WTC11 (cell line): Measurements from ENCODE around the gene AP3M1.

Experiments used
- ATF1 ChIP-seq: sonication (generic); formaldehyde crosslinking; IDR thresholded peaks from 2 replicates; pipeline ENCODE4 v1.8.1; 2023; ENCODE audit warnings: mild to moderate bottlenecking, moderate library complexity, missing genetic modification reagents
- CREB1 ChIP-seq: sonication (generic); formaldehyde crosslinking; IDR thresholded peaks from 2 replicates; pipeline ENCODE4 v1.8.0; 2023; ENCODE audit warnings: mild to moderate bottlenecking, missing genetic modification reagents
- CREM ChIP-seq: sonication (generic); formaldehyde crosslinking; IDR thresholded peaks from 2 replicates; pipeline ENCODE4 v1.8.1; 2022; ENCODE audit warnings: mild to moderate bottlenecking, missing genetic modification reagents, moderate library complexity
- FOXP1 ChIP-seq: sonication (generic); formaldehyde crosslinking; IDR thresholded peaks from 2 replicates; pipeline ENCODE4 v1.8.0; 2022; ENCODE audit warnings: missing genetic modification reagents, mild to moderate bottlenecking, moderate library complexity, borderline replicate concordance
- NFYB ChIP-seq: sonication (generic); formaldehyde crosslinking; conservative IDR thresholded peaks from 2 replicates; pipeline ENCODE4 v1.8.0; 2022; ENCODE audit warnings: low read depth, missing genetic modification reagents
- NR2C2 ChIP-seq: sonication (generic); formaldehyde crosslinking; IDR thresholded peaks from 2 replicates; pipeline ENCODE4 v1.8.0; 2022; ENCODE audit warnings: mild to moderate bottlenecking, missing genetic modification reagents
- ZNF121 ChIP-seq: sonication (generic); formaldehyde crosslinking; IDR thresholded peaks from 2 replicates; pipeline ENCODE4 v1.8.0; 2023; ENCODE audit warnings: missing genetic modification reagents
- ZNF416 ChIP-seq: fragments of 250-450 bp; sonication (Bioruptor Pico); IDR thresholded peaks from 2 replicates; pipeline ENCODE4 v1.9.0; 2021; ENCODE audit warnings: mild to moderate bottlenecking, inconsistent platforms
- TF ChIP-seq, protein P1 (sequence below): fragments of 200-600 bp; IDR thresholded peaks from 2 replicates; pipeline ENCODE4 v1.8.0; 2022; ENCODE audit warnings: antibody characterized with exemption
- TF ChIP-seq, protein P2 (sequence below): sonication (generic); formaldehyde crosslinking; IDR thresholded peaks from 2 replicates; pipeline ENCODE4 v1.8.1; 2023; ENCODE audit warnings: mild to moderate bottlenecking, missing genetic modification reagents, moderate library complexity
- TF ChIP-seq, protein P3 (sequence below): sonication (generic); formaldehyde crosslinking; IDR thresholded peaks from 2 replicates; pipeline ENCODE4 v1.8.1; 2022; ENCODE audit warnings: missing genetic modification reagents, borderline replicate concordance

DNA sequence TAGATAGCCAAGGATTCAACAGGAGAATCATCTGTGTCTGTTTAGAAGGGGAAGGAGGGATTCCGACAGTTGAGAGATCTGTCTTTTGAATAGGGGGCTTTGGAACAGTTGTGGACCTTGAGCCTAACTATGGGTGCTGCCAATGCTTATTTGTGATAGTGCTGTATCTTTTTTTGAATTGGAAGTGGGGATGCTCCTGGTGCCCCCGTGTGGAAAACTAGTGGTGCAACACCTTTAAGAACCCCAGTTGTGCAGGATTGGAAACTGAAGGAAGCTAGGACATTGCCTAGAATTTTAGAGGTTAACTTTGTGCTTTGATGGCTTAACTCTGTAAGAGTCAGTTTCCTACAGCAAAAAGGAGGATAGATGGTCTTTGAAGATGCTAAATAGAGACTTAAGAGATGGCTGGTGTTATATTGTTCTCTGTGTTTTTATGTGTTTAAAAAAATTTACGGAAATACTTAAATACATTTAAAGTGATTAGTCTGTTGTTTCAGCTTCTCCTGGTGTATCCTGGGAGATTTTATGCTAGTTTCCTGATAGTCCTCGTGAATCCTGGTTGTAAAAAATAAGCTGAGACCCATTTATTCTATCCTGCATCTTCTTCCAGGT is 69.3 kb downstream of the AP3M1 start:
- TF ChIP-seq, protein P1, sequence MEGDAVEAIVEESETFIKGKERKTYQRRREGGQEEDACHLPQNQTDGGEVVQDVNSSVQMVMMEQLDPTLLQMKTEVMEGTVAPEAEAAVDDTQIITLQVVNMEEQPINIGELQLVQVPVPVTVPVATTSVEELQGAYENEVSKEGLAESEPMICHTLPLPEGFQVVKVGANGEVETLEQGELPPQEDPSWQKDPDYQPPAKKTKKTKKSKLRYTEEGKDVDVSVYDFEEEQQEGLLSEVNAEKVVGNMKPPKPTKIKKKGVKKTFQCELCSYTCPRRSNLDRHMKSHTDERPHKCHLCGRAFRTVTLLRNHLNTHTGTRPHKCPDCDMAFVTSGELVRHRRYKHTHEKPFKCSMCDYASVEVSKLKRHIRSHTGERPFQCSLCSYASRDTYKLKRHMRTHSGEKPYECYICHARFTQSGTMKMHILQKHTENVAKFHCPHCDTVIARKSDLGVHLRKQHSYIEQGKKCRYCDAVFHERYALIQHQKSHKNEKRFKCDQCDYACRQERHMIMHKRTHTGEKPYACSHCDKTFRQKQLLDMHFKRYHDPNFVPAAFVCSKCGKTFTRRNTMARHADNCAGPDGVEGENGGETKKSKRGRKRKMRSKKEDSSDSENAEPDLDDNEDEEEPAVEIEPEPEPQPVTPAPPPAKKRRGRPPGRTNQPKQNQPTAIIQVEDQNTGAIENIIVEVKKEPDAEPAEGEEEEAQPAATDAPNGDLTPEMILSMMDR: peak; percentile 59
- TF ChIP-seq FOXP1: no peak
- TF ChIP-seq CREM (CRISPR knock-in tag): no peak
- no peak for TF ChIP-seq ZNF416 (CRISPR knock-in tag)
- TF ChIP-seq, protein P2, sequence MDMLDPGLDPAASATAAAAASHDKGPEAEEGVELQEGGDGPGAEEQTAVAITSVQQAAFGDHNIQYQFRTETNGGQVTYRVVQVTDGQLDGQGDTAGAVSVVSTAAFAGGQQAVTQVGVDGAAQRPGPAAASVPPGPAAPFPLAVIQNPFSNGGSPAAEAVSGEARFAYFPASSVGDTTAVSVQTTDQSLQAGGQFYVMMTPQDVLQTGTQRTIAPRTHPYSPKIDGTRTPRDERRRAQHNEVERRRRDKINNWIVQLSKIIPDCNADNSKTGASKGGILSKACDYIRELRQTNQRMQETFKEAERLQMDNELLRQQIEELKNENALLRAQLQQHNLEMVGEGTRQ (CRISPR knock-in tag): no peak
- TF ChIP-seq NR2C2 (CRISPR knock-in tag): no peak
- TF ChIP-seq CREB1: no peak
- TF ChIP-seq ZNF121 (CRISPR knock-in tag): no peak
- no peak for TF ChIP-seq ATF1
- no peak for TF ChIP-seq NFYB (CRISPR knock-in tag)
- TF ChIP-seq, protein P3, sequence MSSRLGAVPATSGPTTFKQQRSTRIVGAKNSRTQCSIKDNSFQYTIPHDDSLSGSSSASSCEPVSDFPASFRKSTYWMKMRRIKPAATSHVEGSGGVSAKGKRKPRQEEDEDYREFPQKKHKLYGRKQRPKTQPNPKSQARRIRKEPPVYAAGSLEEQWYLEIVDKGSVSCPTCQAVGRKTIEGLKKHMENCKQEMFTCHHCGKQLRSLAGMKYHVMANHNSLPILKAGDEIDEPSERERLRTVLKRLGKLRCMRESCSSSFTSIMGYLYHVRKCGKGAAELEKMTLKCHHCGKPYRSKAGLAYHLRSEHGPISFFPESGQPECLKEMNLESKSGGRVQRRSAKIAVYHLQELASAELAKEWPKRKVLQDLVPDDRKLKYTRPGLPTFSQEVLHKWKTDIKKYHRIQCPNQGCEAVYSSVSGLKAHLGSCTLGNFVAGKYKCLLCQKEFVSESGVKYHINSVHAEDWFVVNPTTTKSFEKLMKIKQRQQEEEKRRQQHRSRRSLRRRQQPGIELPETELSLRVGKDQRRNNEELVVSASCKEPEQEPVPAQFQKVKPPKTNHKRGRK: no peak
